H1 (cell line): ENCODE measurements around the gene IL21R. TPM values are rescaled to one million over a fixed set of nuclear protein-coding genes. Genes with fewer than 3 reads are reported as not detected.

Source experiments
- CTCF ChIA-PET: fragments of 300-600 bp; sonication (Branson Sonifier 250); formaldehyde crosslinking; loops from one replicate; lab custom pipeline; 2021; ENCODE audit not compliant: partially characterized antibody; lab: Charles Lee
- POLR2A ChIA-PET: fragments of 300-600 bp; sonication (Branson Sonifier 250); formaldehyde crosslinking; loops from one replicate; lab custom pipeline; 2021; ENCODE audit warnings: inconsistent platforms; ENCODE audit not compliant: partially characterized antibody; lab: Charles Lee
- DNase-seq, 2 experiments: peaks; one replicate each; pipeline versions ENCODE4 v3.0.0 to v3.0.0-alpha.2; 2010 to 2022; ENCODE audit warnings: low spot score in 2 of 2, low read depth in 1 of 2, mixed read lengths in 1 of 2
- FAIRE-seq: peaks from 2 replicates; lab custom pipeline; 2011; peaks lifted over from hg19 to GRCh38; lab: Jason Lieb, UNC
- H2AFZ ChIP-seq: 2 replicates; pipeline ENCODE4 v1.8.1; 2012; ENCODE audit warnings: low read length, inconsistent platforms
- H2AK5ac ChIP-seq: 2 replicates; pipeline ENCODE4 v1.6.1; 2013; ENCODE audit warnings: low read depth, low read length
- H2BK120ac ChIP-seq: replicated peaks from 2 replicates; pipeline ENCODE3; 2013; ENCODE audit warnings: low read depth, low read length, inconsistent platforms
- H2BK12ac ChIP-seq: 2 replicates; pipeline ENCODE4 v1.6.1; 2013; ENCODE audit warnings: low read depth, low read length
- H2BK15ac ChIP-seq: 2 replicates; pipeline ENCODE4 v1.6.1; 2013; ENCODE audit warnings: low read length
- H2BK20ac ChIP-seq: 2 replicates; pipeline ENCODE4 v1.6.1; 2013; ENCODE audit warnings: low read length
- H2BK5ac ChIP-seq: 2 replicates; pipeline ENCODE4 v1.6.1; 2013; ENCODE audit warnings: low read depth, low read length
- H3K14ac ChIP-seq: 2 replicates; pipeline ENCODE4 v1.6.1; 2013; ENCODE audit warnings: inconsistent platforms; ENCODE audit not compliant: insufficient read length
- H3K18ac ChIP-seq: 2 replicates; pipeline ENCODE4 v1.6.1; 2013; ENCODE audit warnings: low read length; ENCODE audit errors: extremely low read depth
- H3K23ac ChIP-seq: 2 replicates; pipeline ENCODE4 v1.6.1; 2013; ENCODE audit warnings: inconsistent platforms; ENCODE audit not compliant: insufficient read length
- H3K23me2 ChIP-seq: 2 replicates; pipeline ENCODE4 v1.6.1; 2013; ENCODE audit warnings: low read depth, low read length
- H3K27ac ChIP-seq: 2 replicates; pipeline ENCODE4 v1.6.1; 2011; ENCODE audit warnings: low read depth, low read length, inconsistent platforms
- H3K27me3 ChIP-seq, 4 experiments: replicated peaks in 1 of 4; 1 replicate in 1 of 4; 2 replicates in 3 of 4; pipeline versions ENCODE4 v1.6.1 to v1.8.1; 2011 to 2013; ENCODE audit warnings: low read length in 3 of 4, mild to moderate bottlenecking in 3 of 4, inconsistent platforms in 2 of 4, mixed read lengths in 2 of 4, moderate library complexity in 1 of 4; ENCODE audit not compliant: control insufficient read depth in 3 of 4, insufficient read depth in 3 of 4; ENCODE audit errors: extremely low read depth in 1 of 4
- H3K36me3 ChIP-seq, 4 experiments: 2 replicates each; pipeline versions ENCODE4 v1.6.1 to v1.8.1; 2011 to 2013; ENCODE audit warnings: mild to moderate bottlenecking in 4 of 4, low read length in 3 of 4, moderate library complexity in 2 of 4, control low read depth in 1 of 4, inconsistent platforms in 1 of 4; ENCODE audit not compliant: insufficient read depth in 4 of 4, control insufficient read depth in 2 of 4
- H3K4ac ChIP-seq: replicated peaks from 2 replicates; pipeline ENCODE3; 2013; ENCODE audit warnings: low read length, low read depth, mixed read lengths, inconsistent platforms; ENCODE audit not compliant: insufficient read length
- H3K4me1 ChIP-seq, 4 experiments: replicated peaks in 1 of 4; 1 replicate in 1 of 4; 2 replicates in 3 of 4; pipeline versions ENCODE4 v1.6.1 to v1.8.1; 2011 to 2013; ENCODE audit warnings: low read length in 3 of 4, inconsistent platforms in 2 of 4, mixed read lengths in 1 of 4; ENCODE audit not compliant: insufficient read depth in 4 of 4, control insufficient read depth in 3 of 4
- H3K4me2 ChIP-seq, 2 experiments: 2 replicates each; pipeline versions ENCODE4 v1.6.1 to v1.8.1; 2011 to 2013; ENCODE audit warnings: low read depth in 2 of 2, low read length in 2 of 2, control low read depth in 1 of 2, inconsistent platforms in 1 of 2, mild to moderate bottlenecking in 1 of 2; ENCODE audit not compliant: insufficient read depth in 1 of 2
- H3K4me3 ChIP-seq, 4 experiments: fragments of 200-600, 300-600 bp in 1 of 4; sonication (generic), shearing (Covaris generic), sonication (Bioruptor Twin) in 1 of 4; 2 replicates each; pipeline versions ENCODE4 v1.5.1 to v1.8.1; 2011 to 2016; ENCODE audit warnings: low read length in 4 of 4, low read depth in 3 of 4, control low read depth in 2 of 4, inconsistent platforms in 2 of 4, mild to moderate bottlenecking in 2 of 4, mixed read lengths in 1 of 4, moderate library complexity in 1 of 4; ENCODE audit not compliant: insufficient read depth in 2 of 4; ENCODE audit errors: extremely low read depth in 1 of 4
- H3K56ac ChIP-seq: replicated peaks from 2 replicates; pipeline ENCODE3; 2013; ENCODE audit warnings: low read depth, mild to moderate bottlenecking, mixed read lengths, low read length, inconsistent platforms; ENCODE audit not compliant: insufficient read length
- H3K79me1 ChIP-seq: 2 replicates; pipeline ENCODE4 v1.6.1; 2013; ENCODE audit warnings: low read depth, low read length, control low read depth
- H3K79me2 ChIP-seq, 2 experiments: 2 replicates each; pipeline versions ENCODE4 v1.6.1 to v1.8.1; 2012 to 2013; ENCODE audit warnings: low read length in 2 of 2, mild to moderate bottlenecking in 2 of 2, inconsistent platforms in 1 of 2; ENCODE audit not compliant: insufficient read depth in 2 of 2, control insufficient read depth in 1 of 2
- H3K9ac ChIP-seq, 4 experiments: replicated peaks in 1 of 4; 1 replicate in 1 of 4; 2 replicates in 3 of 4; pipeline versions ENCODE4 v1.6.1 to v1.8.1; 2011 to 2013; ENCODE audit warnings: low read depth in 3 of 4, low read length in 3 of 4, control low read depth in 2 of 4, mild to moderate bottlenecking in 2 of 4, moderate library complexity in 2 of 4, inconsistent platforms in 1 of 4; ENCODE audit errors: extremely low read depth in 1 of 4
- H3K9me3 ChIP-seq, 2 experiments: 2 replicates each; pipeline versions ENCODE4 v1.6.1 to v1.8.1; 2012 to 2013; ENCODE audit warnings: mild to moderate bottlenecking in 2 of 2, moderate library complexity in 2 of 2, control low read depth in 1 of 2, inconsistent platforms in 1 of 2, low read depth in 1 of 2, low read length in 1 of 2, mixed read lengths in 1 of 2; ENCODE audit not compliant: insufficient read depth in 2 of 2
- H4K20me1 ChIP-seq, 2 experiments: replicated peaks in 1 of 2; 2 replicates each; pipeline versions ENCODE3 to v1.8.1; 2011 to 2013; ENCODE audit warnings: inconsistent platforms in 2 of 2, low read length in 2 of 2, mild to moderate bottlenecking in 1 of 2; ENCODE audit not compliant: insufficient read depth in 2 of 2, control insufficient read depth in 1 of 2
- H4K5ac ChIP-seq: 2 replicates; pipeline ENCODE4 v1.6.1; 2013; ENCODE audit warnings: low read length, low read depth, mixed read lengths, inconsistent platforms; ENCODE audit not compliant: insufficient read length
- H4K8ac ChIP-seq: 2 replicates; pipeline ENCODE4 v1.8.0; 2013; ENCODE audit warnings: mild to moderate bottlenecking, moderate library complexity, low read length, inconsistent platforms; ENCODE audit not compliant: insufficient read depth; ENCODE audit errors: extremely low read depth
- H4K91ac ChIP-seq: replicated peaks from 2 replicates; pipeline ENCODE3; 2013; ENCODE audit warnings: low read length, mixed read lengths, inconsistent platforms; ENCODE audit not compliant: insufficient read length
- EP300 ChIP-seq, 2 experiments: IDR thresholded peaks; 1 replicate in 1 of 2; 2 replicates in 1 of 2; pipeline ENCODE4 v1.6.1; 2011 to 2012; ENCODE audit warnings: low read depth in 2 of 2, low read length in 2 of 2, mild to moderate bottlenecking in 2 of 2, borderline replicate concordance in 1 of 2, inconsistent platforms in 1 of 2, moderate library complexity in 1 of 2
- HDAC2 ChIP-seq, 2 experiments: fragments of 300-600 bp in 1 of 2; sonication (generic) in 1 of 2; IDR thresholded peaks; 2 replicates each; pipeline ENCODE4 v1.6.1; 2011 to 2012; ENCODE audit warnings: low read depth in 2 of 2, low read length in 2 of 2, mild to moderate bottlenecking in 2 of 2, moderate library complexity in 2 of 2, borderline replicate concordance in 1 of 2, inconsistent platforms in 1 of 2
- JUN ChIP-seq: IDR thresholded peaks from 2 replicates; pipeline ENCODE4 v1.6.1; 2011; ENCODE audit warnings: low read depth, mild to moderate bottlenecking, improper control_type of control experiment, low read length
- NANOG ChIP-seq: IDR thresholded peaks from 2 replicates; pipeline ENCODE4 v1.6.1; 2011; ENCODE audit warnings: low read length, low read depth, mild to moderate bottlenecking, inconsistent platforms; ENCODE audit not compliant: insufficient read depth, poor library complexity, severe bottlenecking
- RXRA ChIP-seq: IDR thresholded peaks from 2 replicates; pipeline ENCODE4 v1.6.1; 2011; ENCODE audit warnings: low read depth, mild to moderate bottlenecking, low read length, moderate library complexity; ENCODE audit not compliant: insufficient read depth
- SP4 ChIP-seq: IDR thresholded peaks from 2 replicates; pipeline ENCODE4 v1.6.1; 2012; ENCODE audit warnings: low read length, inconsistent platforms
- WGBS, 2 experiments: shearing (Covaris generic) in 1 of 2; methylation state at CpG; one replicate each; pipeline versions ENCODE4 v1.1.6 to v1.1.7; 2013 to 2015; ENCODE audit warnings: low lambda C conversion rate in 2 of 2, mixed read lengths in 2 of 2, inconsistent platforms in 1 of 2, low coverage in 1 of 2, missing lambda C conversion rate in 1 of 2; ENCODE audit not compliant: insufficient replicate concordance in 2 of 2, insufficient coverage in 1 of 2, insufficient read length in 1 of 2; ENCODE audit errors: extremely low coverage in 1 of 2, missing lambda C conversion rate in 1 of 2; 5-methylcytosine and 5-hydroxymethylcytosine counted together
- polyA plus RNA-seq, 7 experiments: library from polyadenylated mRNA; depleted of rRNA in 3 of 7; stranded (reverse) in 5 of 7; unstranded in 2 of 7; fragments of >200 nt in 5 of 7; fragments of 200-250 nt in 2 of 7; gene quantifications; 1 replicate in 5 of 7; 2 replicates in 1 of 7; 4 replicates in 1 of 7; pipeline versions ENCODE4 v1.2.1 to v1.2.3, GENCODE V29; 2011 to 2013; ENCODE audit warnings: missing spikeins in 2 of 7, mixed read lengths in 2 of 7
- total RNA-seq: library from RNA; stranded (reverse); fragmentation: NEBNext Ultra II Directional; extraction: Animal tissue kit (Norgen Biotek cat#: 25700); gene quantifications from 2 replicates; pipeline ENCODE4 v1.2.1, GENCODE V29; 2021
- TF ChIP-seq, protein P1 (sequence below): IDR thresholded peaks from 2 replicates; pipeline ENCODE4 v1.6.1; 2012; ENCODE audit warnings: inconsistent platforms
- TF ChIP-seq, protein P2 (sequence below), 3 experiments: IDR thresholded peaks; 1 replicate in 2 of 3; 2 replicates in 1 of 3; pipeline versions ENCODE4 v1.5.1 to v1.6.1; 2011; ENCODE audit warnings: low read length in 3 of 3, mild to moderate bottlenecking in 3 of 3, inconsistent platforms in 2 of 3, low read depth in 1 of 3, moderate library complexity in 1 of 3; ENCODE audit not compliant: insufficient read depth in 1 of 3; ENCODE audit errors: control extremely low read depth in 1 of 3

IL21R gene
- total and polyA plus RNA-seq, 2 of the 8 experiments (the other 6 are each of a cell fraction or from before 2014, with no cell fraction given): 0.34 to 0.70 TPM

DNA sequence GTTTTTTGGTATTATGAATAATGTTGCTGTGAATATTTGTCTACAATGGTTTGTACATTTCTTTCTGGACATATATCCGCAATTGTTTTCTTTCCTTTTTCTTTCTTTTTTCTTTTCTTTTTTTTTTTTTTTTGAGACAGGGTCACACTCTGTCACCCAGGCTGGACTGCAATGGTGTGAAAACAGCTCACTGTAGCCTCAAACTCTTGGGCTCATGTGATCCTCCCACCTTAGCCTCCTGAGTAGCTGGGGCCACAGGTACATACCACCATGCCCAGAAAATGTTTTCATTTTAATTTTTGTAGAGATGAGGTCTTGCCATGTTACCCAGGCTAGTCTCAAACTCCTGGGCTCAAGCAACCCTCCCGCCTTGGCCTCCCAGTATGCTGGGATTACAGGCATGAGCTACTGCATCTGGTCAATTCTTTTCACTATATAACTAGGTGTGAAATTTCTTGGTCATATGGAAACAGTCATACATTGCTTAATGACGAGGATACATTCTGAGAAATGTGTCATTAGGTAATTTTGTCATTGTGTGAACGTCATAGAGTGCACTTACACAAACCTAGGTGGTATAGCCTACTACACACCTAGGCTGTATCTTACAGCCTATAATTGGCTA lies 15.2 kb downstream of the IL21R start:
- Histone ChIP-seq H2AK5ac (no peak overlapping the region), H4K91ac (no peak overlapping the region), H3K14ac (no peak overlapping the region), H3K79me1 (no peaks in the 10 kb centered on the region), H3K4ac (no peak overlapping the region), H2BK5ac (no peak overlapping the region), H4K5ac (no peak overlapping the region), H3K23me2 (no peaks in the 10 kb centered on the region; the same call in 1 of the 2 replicates), H3K23ac (no peak overlapping the region), H3K56ac (no peak overlapping the region), H2BK20ac (no peak overlapping the region), H2BK15ac (no peak overlapping the region), H3K79me2 (no peaks in the 10 kb centered on the region), H3K4me3 (no peak overlapping the region), H3K18ac (no peak overlapping the region), H2AFZ (no peak overlapping the region), H3K27ac (no peak overlapping the region), H3K9ac (no peak overlapping the region), H3K4me1 (no peaks in the 10 kb centered on the region), H3K36me3 (no peaks in the 10 kb centered on the region), H3K27me3 (no peaks in the 10 kb centered on the region), H3K9me3 (peaks cover 0 to 2% of the 10 kb centered on the region in 2 experiments; a peak in 1 of 4 replicates), H4K20me1 (no peaks in the 10 kb centered on the region), H4K8ac (no peak overlapping the region), H2BK12ac (no peak overlapping the region), H3K4me2 (no peak overlapping the region), H2BK120ac (no peak overlapping the region)
- FAIRE-seq (no peak), DNase-seq (peak in 1 of 2 experiments; percentile 14)
- POLR2A ChIA-PET: no interaction called here
- 91% methylated on average over 4 of the region's 4 CpGs; no CpG with 5 or more reads in 1 of the 2 experiments for WGBS, 2 experiments
- CTCF ChIA-PET: no interaction called here
- TF ChIP-seq NANOG: no peak
- TF ChIP-seq RXRA: no peak
- TF ChIP-seq SP4: no peak
- TF ChIP-seq, protein P1, sequence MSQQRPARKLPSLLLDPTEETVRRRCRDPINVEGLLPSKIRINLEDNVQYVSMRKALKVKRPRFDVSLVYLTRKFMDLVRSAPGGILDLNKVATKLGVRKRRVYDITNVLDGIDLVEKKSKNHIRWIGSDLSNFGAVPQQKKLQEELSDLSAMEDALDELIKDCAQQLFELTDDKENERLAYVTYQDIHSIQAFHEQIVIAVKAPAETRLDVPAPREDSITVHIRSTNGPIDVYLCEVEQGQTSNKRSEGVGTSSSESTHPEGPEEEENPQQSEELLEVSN: no peak
- no peak for TF ChIP-seq JUN
- TF ChIP-seq, protein P2, sequence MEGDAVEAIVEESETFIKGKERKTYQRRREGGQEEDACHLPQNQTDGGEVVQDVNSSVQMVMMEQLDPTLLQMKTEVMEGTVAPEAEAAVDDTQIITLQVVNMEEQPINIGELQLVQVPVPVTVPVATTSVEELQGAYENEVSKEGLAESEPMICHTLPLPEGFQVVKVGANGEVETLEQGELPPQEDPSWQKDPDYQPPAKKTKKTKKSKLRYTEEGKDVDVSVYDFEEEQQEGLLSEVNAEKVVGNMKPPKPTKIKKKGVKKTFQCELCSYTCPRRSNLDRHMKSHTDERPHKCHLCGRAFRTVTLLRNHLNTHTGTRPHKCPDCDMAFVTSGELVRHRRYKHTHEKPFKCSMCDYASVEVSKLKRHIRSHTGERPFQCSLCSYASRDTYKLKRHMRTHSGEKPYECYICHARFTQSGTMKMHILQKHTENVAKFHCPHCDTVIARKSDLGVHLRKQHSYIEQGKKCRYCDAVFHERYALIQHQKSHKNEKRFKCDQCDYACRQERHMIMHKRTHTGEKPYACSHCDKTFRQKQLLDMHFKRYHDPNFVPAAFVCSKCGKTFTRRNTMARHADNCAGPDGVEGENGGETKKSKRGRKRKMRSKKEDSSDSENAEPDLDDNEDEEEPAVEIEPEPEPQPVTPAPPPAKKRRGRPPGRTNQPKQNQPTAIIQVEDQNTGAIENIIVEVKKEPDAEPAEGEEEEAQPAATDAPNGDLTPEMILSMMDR (IDR thresholded peaks at IDR 0.05; ENCODE audit: control extremely low read depth in 1 of 3, insufficient read depth in 1 of 3, low read depth in 1 of 3, low read length in 3 of 3): no peak
- no peak for TF ChIP-seq HDAC2 (IDR thresholded peaks at IDR 0.05; ENCODE audit: borderline replicate concordance in 1 of 2, low read depth in 2 of 2, low read length in 2 of 2)
- TF ChIP-seq EP300 (IDR thresholded peaks at IDR 0.05; ENCODE audit: borderline replicate concordance in 1 of 2, low read depth in 2 of 2, low read length in 2 of 2): no peak
